Right ventricle myocardium inferior (tissue), 1 donor: ENCODE results near the gene MYOM1. TPM values are rescaled to one million over a fixed set of nuclear protein-coding genes. Genes with fewer than 3 reads are reported as not detected.
A peak's percentile ranks its signal among the peaks of the same experiment; 100 is the strongest.
"Not testable (repeated sequence)": the region's sequence is repeated elsewhere in the genome, so short reads cannot be mapped to it uniquely, and the experiment has no call there.

Source experiments
- ATAC-seq: fragments of 200-7000 bp; cut with Tn5 transposase; one replicate; pipeline ENCODE4 v1.9.1; 2020; ENCODE audit warnings: mild to moderate bottlenecking, moderate library complexity
- DNase-seq: peaks from one replicate; pipeline ENCODE4 v3.0.0; 2021; ENCODE audit errors: missing footprints
- intact Hi-C: fragments of 100-400 bp; cut with DNase I; formaldehyde crosslinking; loops from one replicate; pipeline ENCODE4 v1.11.0; 2022
- total RNA-seq: library from RNA; stranded (reverse); fragmentation: NEBNext Ultra II Directional; extraction: Animal tissue kit (Norgen Biotek cat#: 25700); gene quantifications from one replicate; pipeline ENCODE4 v1.2.1, GENCODE V29; 2021
- donor health status: DM: no; HTN: yes; CAD: no; lungs with severe emphysema.

The MYOM1 gene
- total RNA-seq, 1 donor from 2014 or later: 611 TPM

DNA sequence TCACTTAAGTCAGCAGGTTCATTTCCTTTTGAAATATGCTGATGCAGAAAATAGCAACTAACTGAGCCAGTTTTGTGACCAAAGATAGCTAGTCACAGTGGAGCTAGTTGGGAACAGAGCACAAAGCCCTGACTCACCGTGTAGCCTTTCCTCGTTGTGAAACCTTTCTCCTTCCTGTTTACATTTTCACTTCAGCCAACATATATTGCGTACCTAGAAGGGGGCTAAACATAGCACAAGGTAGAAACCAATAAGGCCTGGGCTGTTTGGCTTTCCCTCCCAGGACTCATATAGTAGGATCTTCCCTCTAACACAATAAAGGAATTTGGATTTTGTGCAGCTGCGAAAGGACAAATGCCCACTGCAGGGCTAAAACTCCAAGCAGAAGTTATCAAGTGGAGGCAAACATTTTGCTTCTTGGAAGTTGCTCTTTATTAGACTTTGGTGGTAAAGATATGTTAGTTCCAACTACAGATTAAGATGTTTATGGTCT lies 182.3 kb downstream of the MYOM1 start:
- DNase-seq (no peak), ATAC-seq (peak; percentile 48)
- intact Hi-C loops: no loop called here

- DNase-seq (no peak), ATAC-seq (no peak)
- intact Hi-C loops: no loop called here
Observed at GRCh38 chr18:3036108-3036507, 183.7 kb downstream of the MYOM1 start.

- intact Hi-C loops: no loop called here
Observed at GRCh38 chr18:3035635-3036034, 184.1 kb downstream of the MYOM1 start.

DNA sequence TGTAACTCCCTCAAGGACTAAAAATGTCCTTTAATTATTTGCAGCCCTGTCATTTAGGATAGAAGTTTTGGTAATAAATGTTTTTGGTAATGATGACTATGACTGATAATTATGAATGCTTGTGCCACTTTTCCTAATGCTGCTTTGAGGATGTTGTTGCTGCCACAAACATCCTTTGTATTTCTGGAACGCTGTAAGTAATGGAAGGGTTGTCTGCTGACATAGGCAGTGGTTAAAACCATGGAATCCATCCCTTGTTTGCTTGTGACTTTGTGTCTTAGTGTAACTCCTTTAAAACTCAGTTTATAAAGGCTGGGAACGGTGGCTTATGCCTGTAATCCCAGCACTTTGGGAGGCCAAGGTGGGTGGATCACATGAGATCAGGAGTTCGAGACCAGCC lies 187.0 kb downstream of the MYOM1 start:
- DNase-seq: no peak
- ATAC-seq: no peak
- intact Hi-C loops: no loop called here

More at GRCh38 chr18:3035635-3036034, 184.1 kb downstream of the MYOM1 start:
- DNase-seq (no peak), ATAC-seq (no peak)

- intact Hi-C loops: no loop called here
- peak; percentile 69 for ATAC-seq
- DNase-seq: no peak
Observed at GRCh38 chr18:3029215-3029952, 190.4 kb downstream of the MYOM1 start.

DNA sequence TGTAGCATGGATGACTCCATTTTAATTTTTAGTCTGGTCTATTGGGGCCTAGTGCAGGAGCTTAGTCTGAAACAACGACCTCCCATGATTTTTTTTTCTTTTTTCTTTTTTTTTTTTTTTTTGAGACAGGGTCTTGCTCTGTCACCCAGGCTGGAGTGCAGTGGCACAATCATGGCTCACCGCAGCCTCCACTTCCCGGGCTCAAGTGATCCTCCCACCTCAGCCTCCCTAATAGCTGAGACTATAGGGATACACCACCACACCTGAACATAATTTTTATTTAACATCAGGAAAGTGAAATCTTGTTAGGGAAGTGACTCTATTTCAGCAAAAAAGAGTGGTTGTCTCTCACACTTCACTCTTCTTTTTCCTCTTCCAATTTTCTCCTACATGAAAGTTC lies 191.7 kb downstream of the MYOM1 start:
- intact Hi-C loops, DNase-seq, ATAC-seq: not testable (repeated sequence)

- DNase-seq: no peak
- intact Hi-C loops: no loop called here
- no peak for ATAC-seq
Observed at GRCh38 chr18:3027370-3027891, 192.3 kb downstream of the MYOM1 start.

- no peak for ATAC-seq
Observed at GRCh38 chr18:3025544-3025943, 194.2 kb downstream of the MYOM1 start.

DNA sequence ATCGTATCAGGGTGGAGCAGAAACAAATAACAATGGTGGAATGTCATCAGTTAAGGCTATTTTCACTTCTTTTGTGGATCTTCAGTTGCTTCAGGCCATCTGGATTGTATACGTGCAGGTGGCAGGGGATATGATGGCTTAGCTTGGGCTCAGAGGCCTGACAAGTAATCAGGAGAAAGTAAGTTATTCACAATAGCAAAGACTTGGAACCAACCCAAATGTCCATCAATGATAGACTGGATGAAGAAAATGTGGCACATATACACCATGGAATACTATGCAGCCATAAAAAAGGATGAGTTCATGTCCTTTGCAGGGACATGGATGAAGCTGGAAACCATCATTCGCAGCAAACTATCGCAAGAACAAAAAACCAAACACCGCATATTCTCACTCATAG lies 196.2 kb downstream of the MYOM1 start:
- DNase-seq, intact Hi-C loops, ATAC-seq: not testable (repeated sequence)

More at GRCh38 chr18:3025544-3025943, 194.2 kb downstream of the MYOM1 start:
- DNase-seq: no peak
- intact Hi-C loops: no loop called here

Other genes starting within 250 kb of the MYOM1 start
- 9.9 TPM for gene LPIN2, start 206.8 kb downstream of the MYOM1 start, total RNA-seq
- gene MYL12A, start 27.8 kb upstream of the MYOM1 start, total RNA-seq: 2,252 TPM
- gene MYL12B, start 42.2 kb upstream of the MYOM1 start, total RNA-seq: 180 TPM
- gene TGIF1, start 230.2 kb upstream of the MYOM1 start, total RNA-seq: 8.4 TPM